ENCODE measurements around the gene MYH11.

MYH11 gene

DNA sequence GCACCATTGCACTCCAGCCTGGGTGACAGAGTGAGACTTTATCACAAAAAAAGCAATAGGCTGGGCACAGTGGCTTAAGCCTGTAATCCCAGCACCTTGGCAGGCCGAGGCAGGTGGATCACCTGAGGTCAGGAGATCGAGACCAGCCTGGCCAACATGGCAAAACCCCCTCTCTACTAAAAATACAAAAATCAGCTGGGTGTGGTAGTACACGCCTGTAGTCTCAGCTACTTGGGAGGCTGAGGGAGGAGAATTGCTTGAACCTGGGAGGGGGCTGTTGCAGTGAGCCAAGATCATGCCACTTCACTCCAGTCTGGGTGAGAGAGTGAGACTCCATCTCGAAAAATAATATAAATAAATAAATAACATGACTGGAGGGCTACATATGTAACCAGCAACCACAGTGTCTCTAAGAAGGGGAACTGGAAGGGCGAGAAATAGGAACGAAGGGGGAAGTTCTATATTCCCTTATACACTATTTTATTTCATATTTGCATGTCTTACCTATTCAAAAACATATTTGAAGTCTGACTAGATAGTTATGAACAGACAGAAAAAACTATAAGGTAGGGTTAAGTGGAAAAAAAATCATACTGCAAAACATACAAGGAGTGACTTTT, 25.9 kb downstream of the MYH11 start:
- DNase-seq = no peak
- Histone ChIP-seq H3K36me3 (replicated peaks) (no peaks in the 10 kb centered on the region), H3K27ac (no peak overlapping the region), H3K4me3 (ENCODE audit: low read depth, low read length) (no peak overlapping the region), H3K27me3 (replicated peaks) (no peaks in the 10 kb centered on the region)
- in situ Hi-C loops (cut with HindIII; ENCODE audit: low pct_ligation_motif_present, low sequenced_read_pairs) = no loop called here
- TF ChIP-seq, protein P1, sequence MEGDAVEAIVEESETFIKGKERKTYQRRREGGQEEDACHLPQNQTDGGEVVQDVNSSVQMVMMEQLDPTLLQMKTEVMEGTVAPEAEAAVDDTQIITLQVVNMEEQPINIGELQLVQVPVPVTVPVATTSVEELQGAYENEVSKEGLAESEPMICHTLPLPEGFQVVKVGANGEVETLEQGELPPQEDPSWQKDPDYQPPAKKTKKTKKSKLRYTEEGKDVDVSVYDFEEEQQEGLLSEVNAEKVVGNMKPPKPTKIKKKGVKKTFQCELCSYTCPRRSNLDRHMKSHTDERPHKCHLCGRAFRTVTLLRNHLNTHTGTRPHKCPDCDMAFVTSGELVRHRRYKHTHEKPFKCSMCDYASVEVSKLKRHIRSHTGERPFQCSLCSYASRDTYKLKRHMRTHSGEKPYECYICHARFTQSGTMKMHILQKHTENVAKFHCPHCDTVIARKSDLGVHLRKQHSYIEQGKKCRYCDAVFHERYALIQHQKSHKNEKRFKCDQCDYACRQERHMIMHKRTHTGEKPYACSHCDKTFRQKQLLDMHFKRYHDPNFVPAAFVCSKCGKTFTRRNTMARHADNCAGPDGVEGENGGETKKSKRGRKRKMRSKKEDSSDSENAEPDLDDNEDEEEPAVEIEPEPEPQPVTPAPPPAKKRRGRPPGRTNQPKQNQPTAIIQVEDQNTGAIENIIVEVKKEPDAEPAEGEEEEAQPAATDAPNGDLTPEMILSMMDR (IDR thresholded peaks at IDR 0.05; ENCODE audit: low read depth, low read length, missing control alignments) = no peak

DNA sequence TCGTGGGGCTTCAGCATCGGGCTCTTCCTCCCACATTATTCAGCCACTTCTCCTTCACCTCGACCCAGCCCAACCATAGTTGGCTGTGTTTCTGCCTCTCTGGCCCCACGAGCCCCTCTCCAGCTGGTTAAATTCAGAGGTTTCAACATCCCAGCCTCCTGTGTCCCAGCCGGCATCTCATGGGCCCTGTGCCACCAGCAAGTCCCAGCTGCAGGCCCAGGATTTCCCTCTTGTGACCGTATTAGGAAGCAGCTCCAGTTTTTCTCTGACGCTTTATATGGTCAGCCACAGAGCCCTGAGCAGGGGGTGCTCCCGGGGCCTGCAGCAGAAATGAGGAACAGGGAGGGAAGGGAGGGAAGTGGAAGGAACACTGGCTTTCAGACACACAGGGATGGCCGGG, 27.4 kb downstream of the MYH11 start:
- in situ Hi-C loops (cut with HindIII; ENCODE audit: low pct_ligation_motif_present, low sequenced_read_pairs) = no loop called here
- Histone ChIP-seq H3K27ac (no peak overlapping the region), H3K4me3 (ENCODE audit: low read depth, low read length) (no peak overlapping the region), H3K36me3 (replicated peaks) (no peaks in the 10 kb centered on the region), H3K27me3 (replicated peaks) (no peaks in the 10 kb centered on the region)
- no peak for DNase-seq
- TF ChIP-seq, protein P1 (IDR thresholded peaks at IDR 0.05; ENCODE audit: low read depth, low read length, missing control alignments) = no peak

DNA sequence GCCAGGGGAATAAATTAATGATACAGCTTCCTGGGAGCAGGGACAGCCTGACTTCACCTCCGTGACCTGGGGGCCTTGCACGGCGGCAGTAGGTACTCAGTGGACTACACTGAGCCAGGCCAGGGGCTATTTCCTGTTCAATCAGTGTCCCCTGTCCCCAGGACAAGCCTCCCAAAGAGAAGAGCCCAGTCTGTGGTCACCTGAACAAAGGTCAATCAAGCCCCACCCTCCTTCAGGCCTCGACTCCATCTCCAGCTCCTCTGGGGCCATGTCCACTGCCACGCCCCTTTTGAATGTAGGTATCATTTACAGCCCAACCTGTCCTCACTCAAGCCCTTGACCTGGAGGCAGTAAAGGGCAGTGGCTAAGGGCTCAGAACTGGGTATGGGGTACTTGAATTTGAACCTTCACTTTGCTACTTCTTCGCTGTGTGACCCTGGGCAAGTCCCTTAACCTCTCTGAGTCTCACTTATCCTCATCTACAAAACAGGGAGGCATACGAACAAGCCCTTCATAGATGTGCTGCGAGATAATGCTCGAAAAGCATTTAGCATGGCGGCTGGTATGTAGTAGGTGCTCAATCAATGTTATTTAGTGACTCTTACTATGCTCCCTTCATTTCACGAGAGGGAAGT, 29.0 kb downstream of the MYH11 start:
- no peaks in the 10 kb centered on the region for H3K36me3 ChIP-seq (replicated peaks)
- TF ChIP-seq, protein P1 (IDR thresholded peaks at IDR 0.05; ENCODE audit: low read depth, low read length, missing control alignments) = no peak
- no peak for DNase-seq
- in situ Hi-C loops (cut with HindIII; ENCODE audit: low pct_ligation_motif_present, low sequenced_read_pairs) = no loop called here
- H3K4me3 ChIP-seq (ENCODE audit: low read depth, low read length) = no peak overlapping the region
- no peaks in the 10 kb centered on the region for H3K27me3 ChIP-seq (replicated peaks)
- no peak overlapping the region for H3K27ac ChIP-seq

DNA sequence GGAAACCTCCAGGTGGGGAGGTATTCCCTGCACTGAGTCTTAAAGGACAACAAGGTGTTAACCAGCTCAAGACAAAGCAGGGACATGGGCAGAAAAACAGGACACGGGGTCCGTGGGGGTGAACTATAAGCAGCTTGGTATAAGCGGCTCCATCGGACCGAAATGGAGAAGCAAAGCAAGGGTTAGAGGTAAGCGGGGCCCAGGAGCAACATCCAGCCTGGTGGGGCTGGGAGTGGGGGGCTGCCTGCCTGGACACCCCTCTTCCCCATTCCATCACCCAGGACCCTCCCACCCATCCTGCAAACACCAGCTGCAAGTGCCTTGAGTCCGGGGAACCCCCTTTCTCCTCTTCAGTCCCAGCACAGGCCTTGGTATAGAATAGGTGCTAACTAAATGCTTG, 29.5 kb downstream of the MYH11 start:
- Histone ChIP-seq H3K4me3 (ENCODE audit: low read depth, low read length) (no peak overlapping the region), H3K27me3 (replicated peaks) (no peaks in the 10 kb centered on the region), H3K36me3 (replicated peaks) (no peaks in the 10 kb centered on the region), H3K27ac (no peak overlapping the region)
- DNase-seq = no peak
- TF ChIP-seq, protein P1 (IDR thresholded peaks at IDR 0.05; ENCODE audit: low read depth, low read length, missing control alignments) = no peak
- in situ Hi-C loops (cut with HindIII; ENCODE audit: low pct_ligation_motif_present, low sequenced_read_pairs) = no loop called here

DNA sequence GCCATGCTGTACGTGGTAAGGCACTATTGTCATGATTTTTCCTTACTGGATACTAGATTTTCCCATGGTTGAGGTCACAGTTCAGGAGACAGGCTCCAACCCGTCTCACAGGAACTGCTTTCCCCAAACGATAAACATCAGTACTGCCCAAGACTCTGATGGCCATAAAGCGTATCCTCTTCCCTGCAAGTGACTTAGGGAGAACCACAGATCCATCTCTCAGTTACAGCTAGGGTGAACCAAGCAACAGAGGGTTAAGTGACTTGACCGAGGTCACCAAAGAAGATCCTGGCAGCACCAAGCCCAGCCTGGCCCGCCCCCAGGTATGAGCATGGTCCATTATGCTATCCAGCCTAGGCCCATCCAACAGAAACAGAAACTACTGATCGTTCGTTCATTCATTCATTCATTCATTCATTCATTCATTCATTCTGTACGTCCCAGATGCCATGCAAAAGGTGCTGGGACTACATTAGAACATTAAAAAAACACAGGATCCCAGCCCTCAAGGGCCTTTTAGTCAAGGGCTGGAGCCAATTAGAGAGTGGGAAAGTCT, 31.0 kb downstream of the MYH11 start:
- TF ChIP-seq, protein P1 (IDR thresholded peaks at IDR 0.05; ENCODE audit: low read depth, low read length, missing control alignments) = no peak
- in situ Hi-C loops (cut with HindIII; ENCODE audit: low pct_ligation_motif_present, low sequenced_read_pairs) = no loop called here
- Histone ChIP-seq H3K27me3 (replicated peaks) (no peaks in the 10 kb centered on the region), H3K27ac (no peak overlapping the region), H3K4me3 (ENCODE audit: low read depth, low read length) (no peak overlapping the region), H3K36me3 (replicated peaks) (no peaks in the 10 kb centered on the region)
- no peak for DNase-seq
